B cell (primary cell): ENCODE results near the gene ZNF784. TPM values are rescaled to one million over a fixed set of nuclear protein-coding genes. Genes with fewer than 3 reads are reported as not detected.

Source experiments
- ATAC-seq: fragments of 200-7000 bp; cut with Tn5 transposase; one replicate; pipeline ENCODE4 v1.10.0; 2021; ENCODE audit warnings: low read depth, mild to moderate bottlenecking, moderate number of reproducible peaks, moderate library complexity
- CTCF ChIA-PET: fragments of 350-600 bp; sonication (Branson Sonifier 250); formaldehyde crosslinking; loops from one replicate; lab custom pipeline; 2021; ENCODE audit warnings: antibody characterized with exemption, inconsistent platforms; lab: Charles Lee
- POLR2A ChIA-PET: fragments of 350-600 bp; sonication (Branson Sonifier 250); formaldehyde crosslinking; loops from one replicate; lab custom pipeline; 2021; ENCODE audit warnings: antibody characterized with exemption; lab: Charles Lee
- DNase-seq: peaks from one replicate; pipeline ENCODE4 v3.0.0; 2013
- H2AFZ ChIP-seq: 2 replicates; pipeline ENCODE4 v1.6.1; 2012; ENCODE audit warnings: mild to moderate bottlenecking, low read depth, low read length; ENCODE audit not compliant: insufficient read depth, poor library complexity, severe bottlenecking
- H3K27ac ChIP-seq, 2 donors: 1 replicate in 1 of 2; 2 replicates in 1 of 2; pipeline ENCODE4 v1.5.1; 2012 to 2013; ENCODE audit warnings: low read length in 2 of 2, mild to moderate bottlenecking in 2 of 2, moderate library complexity in 1 of 2
- H3K27me3 ChIP-seq, 4 experiments: fragments of 200-600 bp in 1 of 4; sonication (generic) in 1 of 4; replicated peaks in 1 of 4; 1 replicate in 2 of 4; 2 replicates in 2 of 4; pipeline versions ENCODE4 v1.6.1 to v1.7.0; 2013 to 2016; ENCODE audit warnings: low read length in 3 of 4, mild to moderate bottlenecking in 2 of 4, mixed read lengths in 1 of 4, moderate library complexity in 1 of 4; ENCODE audit not compliant: insufficient read depth in 4 of 4, control insufficient read depth in 3 of 4; ENCODE audit errors: control extremely low read depth in 1 of 4
- H3K36me3 ChIP-seq, 2 experiments: replicated peaks in 1 of 2; 1 replicate in 1 of 2; 2 replicates in 1 of 2; pipeline versions ENCODE4 v1.6.1 to v1.7.1; 2013; ENCODE audit warnings: low read length in 1 of 2; ENCODE audit not compliant: insufficient read depth in 2 of 2, control insufficient read depth in 1 of 2; ENCODE audit errors: control extremely low read depth in 1 of 2, extremely low read depth in 1 of 2
- H3K4me1 ChIP-seq, 2 donors: fragments of 200-600 bp in 1 of 2; sonication (generic) in 1 of 2; 1 replicate in 1 of 2; 2 replicates in 1 of 2; pipeline versions ENCODE4 v1.5.1 to v1.6.1; 2013 to 2017; ENCODE audit warnings: low read length in 2 of 2; ENCODE audit not compliant: control insufficient read depth in 2 of 2, insufficient read depth in 2 of 2
- H3K4me2 ChIP-seq: replicated peaks from 2 replicates; pipeline ENCODE3; 2012; ENCODE audit warnings: mild to moderate bottlenecking, low read depth, low read length; ENCODE audit not compliant: poor library complexity, severe bottlenecking
- H3K4me3 ChIP-seq, 5 experiments: fragments of 200-600 bp in 1 of 5; sonication (generic) in 1 of 5; 1 replicate in 3 of 5; 2 replicates in 2 of 5; pipeline versions ENCODE4 v1.5.1 to v1.7.0; 2011 to 2016; ENCODE audit warnings: low read length in 4 of 5, mild to moderate bottlenecking in 4 of 5, low read depth in 2 of 5, control low read depth in 1 of 5, moderate library complexity in 1 of 5; ENCODE audit not compliant: insufficient read depth in 1 of 5; ENCODE audit errors: control extremely low read depth in 1 of 5, extremely low read depth in 1 of 5
- H3K79me2 ChIP-seq: fragments of 200-600 bp; sonication (generic); one replicate; pipeline ENCODE4 v1.6.0; 2016; ENCODE audit warnings: low read length; ENCODE audit not compliant: control insufficient read depth, insufficient read depth
- H3K9ac ChIP-seq: fragments of 200-600 bp; sonication (generic); 2 replicates; pipeline ENCODE4 v1.6.1; 2017; ENCODE audit warnings: mild to moderate bottlenecking, low read length, moderate library complexity
- H3K9me3 ChIP-seq, 3 donors: one replicate each; pipeline versions ENCODE4 v1.6.1 to v1.7.1; 2013; ENCODE audit warnings: low read length in 2 of 3; ENCODE audit not compliant: control insufficient read depth in 2 of 3, insufficient read depth in 1 of 3; ENCODE audit errors: control extremely low read depth in 1 of 3
- H4K20me1 ChIP-seq: 2 replicates; pipeline ENCODE4 v1.6.0; 2012; ENCODE audit warnings: mild to moderate bottlenecking, low read length; ENCODE audit not compliant: insufficient read depth, control insufficient read depth, poor library complexity, severe bottlenecking
- H3K27ac Mint-ChIP-seq: one replicate; pipeline ENCODE4 v1.8.0; 2021; ENCODE audit warnings: mixed read lengths
- H3K27me3 Mint-ChIP-seq: one replicate; pipeline ENCODE4 v1.8.0; 2021; ENCODE audit warnings: mixed read lengths
- H3K4me1 Mint-ChIP-seq: one replicate; pipeline ENCODE4 v1.8.0; 2021; ENCODE audit warnings: mixed read lengths
- H3K4me3 Mint-ChIP-seq: one replicate; pipeline ENCODE4 v1.8.0; 2021; ENCODE audit warnings: mixed read lengths
- H3K9me3 Mint-ChIP-seq: one replicate; pipeline ENCODE4 v1.8.0; 2022; ENCODE audit warnings: mixed read lengths; ENCODE audit not compliant: insufficient read depth
- CTCF ChIP-seq: fragments of 200-600 bp; IDR thresholded peaks from one replicate; pipeline ENCODE4 v1.8.0; 2022; ENCODE audit warnings: antibody characterized with exemption, mild to moderate bottlenecking
- EZH2 ChIP-seq: IDR thresholded peaks from 2 replicates; pipeline ENCODE4 v1.6.1; 2012; ENCODE audit warnings: borderline replicate concordance, low read depth, mild to moderate bottlenecking, moderate library complexity, low read length; ENCODE audit not compliant: insufficient read depth, poor library complexity, severe bottlenecking
- WGBS: methylation state at CpG from one replicate; pipeline ENCODE4 v1.1.5; 2013; ENCODE audit warnings: missing lambda C conversion rate; ENCODE audit not compliant: insufficient coverage; 5-methylcytosine and 5-hydroxymethylcytosine counted together
- intact Hi-C: fragments of 100-400 bp; cut with micrococcal nuclease; formaldehyde crosslinking; loops from one replicate; pipeline ENCODE4 v1.10.0; 2022
- polyA plus RNA-seq: library from polyadenylated mRNA; depleted of rRNA; stranded (reverse); fragments of >200 nt; gene quantifications from 2 replicates; pipeline ENCODE4 v1.2.3, GENCODE V29; 2012
- total RNA-seq, 2 donors: library from RNA; stranded (reverse); fragments of 120-200 nt in 1 of 2; gene quantifications; 1 replicate in 1 of 2; 2 replicates in 1 of 2; pipeline versions ENCODE4 v1.2.3 to v1.2.4, GENCODE V29; 2013 to 2022

Gene ZNF784
- total and polyA plus RNA-seq, 2 donors (not counting 1 experiment from before 2014, with no cell fraction given): 9.2 to 9.7 TPM

- POLR2A ChIA-PET: interaction anchor here (0.5 to 2.8 kb wide), 27 partner anchors 12 to 1438 kb away, joined by 3 to 58 read pairs (median 4); partner anchors contain the start of genes ISOC2, KMT5C, NAT14 and PPP6R1
- no peaks in the 10 kb centered on the region for H3K27me3 ChIP-seq
- Mint-ChIP-seq H3K4me1 (peaks cover 23% of the 10 kb centered on the region), H3K27me3 (no peaks in the 10 kb centered on the region), H3K9me3 (no peaks in the 10 kb centered on the region), H3K4me3 (peak within 1 kb of the TSS; percentile 100), H3K27ac (peak within 1 kb of the TSS; percentile 99)
- under 1% methylated on average over 21 of the region's 23 CpGs for WGBS
- H3K9ac ChIP-seq: peak within 1 kb of the TSS; percentile 88
- intact Hi-C loops: loop anchor here (1.0 to 5.0 kb wide), 5 partner anchors 12 to 192 kb away; partner anchors contain the start of genes UBE2S, ZNF579, ZNF628 and ZNF784
- TF ChIP-seq CTCF (no peak), EZH2 (no peak)
- CTCF ChIA-PET: interaction anchor here (0.6 to 2.0 kb wide), 12 partner anchors 15 to 132 kb away, joined by 3 to 11 read pairs (median 4); partner anchors contain the start of gene ZNF784
- H3K79me2 ChIP-seq: peaks cover 2% of the 10 kb centered on the region
- H3K36me3 ChIP-seq: peaks cover 0 to 19% of the 10 kb centered on the region in 2 experiments
- peak within 1 kb of the TSS; percentile 92 for H2AFZ ChIP-seq
- peaks cover 7 to 22% of the 10 kb centered on the region in 2 donors for H3K4me1 ChIP-seq
- peak within 1 kb of the TSS; percentile 86 to 94 for H3K27ac ChIP-seq
- peak; percentile 99 for DNase-seq
- peak within 1 kb of the TSS; percentile 83 for H3K4me2 ChIP-seq
- peaks cover 0 to 8% (median 0%) of the 10 kb centered on the region in 3 donors for H3K9me3 ChIP-seq
- peak; percentile 70 for ATAC-seq
- no peaks in the 10 kb centered on the region for H4K20me1 ChIP-seq
- H3K4me3 ChIP-seq: peak within 1 kb of the TSS; percentile 59 to 97 (median 82)
Observed at GRCh38 chr19:55599468-55599841, 24.9 kb downstream of the ZNF784 start, which contains the start of gene FIZ1. Gene FIZ1, minus strand, starts transcription at chr19:55599517. Its CDS starts 1,652 bp downstream, at chr19:55597865.
